GM23248 (cell line): Measurements from ENCODE around the gene STK36. TPM values are rescaled to one million over a fixed set of nuclear protein-coding genes. Genes with fewer than 3 reads are reported as not detected.

ENCODE experiments used
- DNase-seq: peaks from one replicate; pipeline ENCODE4 v3.0.0-alpha.2; 2015
- H2AFZ ChIP-seq: fragments of 200-600 bp; sonication (generic); 2 replicates; pipeline ENCODE4 v1.6.1; 2016; ENCODE audit warnings: antibody characterized with exemption
- H3F3A ChIP-seq: fragments of 200-600 bp; sonication (generic); 2 replicates; pipeline ENCODE4 v1.6.1; 2016; ENCODE audit warnings: mild to moderate bottlenecking, antibody characterized with exemption, mixed run types; ENCODE audit not compliant: insufficient read depth
- H3K27ac ChIP-seq: fragments of 200-600 bp; sonication (generic); 2 replicates; pipeline ENCODE4 v1.5.1; 2016; ENCODE audit warnings: mild to moderate bottlenecking
- H3K27me3 ChIP-seq: fragments of 200-600 bp; sonication (generic); replicated peaks from 2 replicates; pipeline ENCODE4 v1.6.1; 2016; ENCODE audit warnings: mild to moderate bottlenecking; ENCODE audit not compliant: insufficient read depth
- H3K36me3 ChIP-seq: fragments of 200-600 bp; sonication (generic); 2 replicates; pipeline ENCODE4 v1.6.1; 2016; ENCODE audit warnings: low read depth, mild to moderate bottlenecking
- H3K4me1 ChIP-seq: fragments of 200-600 bp; sonication (generic); 2 replicates; pipeline ENCODE4 v1.6.1; 2016; ENCODE audit warnings: mild to moderate bottlenecking; ENCODE audit not compliant: insufficient read depth
- H3K4me2 ChIP-seq: fragments of 200-600 bp; sonication (generic); one replicate; pipeline ENCODE4 v1.6.1; 2016; ENCODE audit warnings: mild to moderate bottlenecking; ENCODE audit not compliant: unreplicated experiment
- H3K4me3 ChIP-seq: fragments of 200-600 bp; sonication (generic); 2 replicates; pipeline ENCODE4 v1.5.1; 2016; ENCODE audit warnings: mild to moderate bottlenecking
- H3K79me2 ChIP-seq: fragments of 200-600 bp; sonication (generic); 2 replicates; pipeline ENCODE4 v1.6.1; 2016; ENCODE audit warnings: mild to moderate bottlenecking; ENCODE audit not compliant: insufficient read depth
- H3K9ac ChIP-seq: fragments of 200-600 bp; sonication (generic); 2 replicates; pipeline ENCODE4 v1.6.1; 2016; ENCODE audit warnings: mild to moderate bottlenecking
- H3K9me2 ChIP-seq: fragments of 200-600 bp; sonication (generic); 2 replicates; pipeline ENCODE4 v1.6.1; 2016; ENCODE audit warnings: mixed run types, mild to moderate bottlenecking, moderate library complexity; ENCODE audit not compliant: insufficient read depth
- H3K9me3 ChIP-seq: fragments of 200-600 bp; sonication (generic); one replicate; pipeline ENCODE4 v1.6.1; 2017; ENCODE audit warnings: low read depth
- H4K20me1 ChIP-seq: fragments of 200-600 bp; sonication (generic); 2 replicates; pipeline ENCODE4 v1.6.0; 2016; ENCODE audit not compliant: insufficient read depth
- EZH2 ChIP-seq: fragments of 200-600 bp; sonication (generic); IDR thresholded peaks from 2 replicates; pipeline ENCODE4 v1.6.1; 2018; ENCODE audit warnings: antibody characterized with exemption, mild to moderate bottlenecking; ENCODE audit not compliant: insufficient read depth, poor library complexity, severe bottlenecking
- EZH2phosphoT487 ChIP-seq: fragments of 200-600 bp; sonication (generic); IDR thresholded peaks from 2 replicates; pipeline ENCODE4 v1.6.1; 2018; ENCODE audit warnings: antibody characterized with exemption, moderate library complexity, mild to moderate bottlenecking, low read depth; ENCODE audit not compliant: insufficient read depth
- WGBS, 2 experiments: methylation state at CpG; one replicate each; pipeline ENCODE4 v1.1.6; 2015 to 2017; ENCODE audit warnings: low lambda C conversion rate in 2 of 2, low coverage in 1 of 2; ENCODE audit errors: missing lambda C conversion rate in 2 of 2; 5-methylcytosine and 5-hydroxymethylcytosine counted together
- in situ Hi-C: fragments of 300-500 bp; cut with MboI; formaldehyde crosslinking; loops from 2 replicates; pipeline ENCODE4 v1.15.0; 2020
- polyA plus RNA-seq: library from polyadenylated mRNA; unstranded; fragments of >200 nt; fragmentation: Nextera tagmentation; extraction: Ambion mirVana; gene quantifications from 2 replicates; pipeline ENCODE4 v1.2.1, GENCODE V29; 2016
- total RNA-seq: library from RNA; depleted of rRNA; stranded (reverse); fragments of >200 nt; shearing (Covaris generic); gene quantifications from 2 replicates; pipeline ENCODE4 v1.2.3, GENCODE V29; 2014

STK36 gene
- total and polyA plus RNA-seq, 2 experiments from 2014 or later: 22.2 to 24.5 TPM

DNA sequence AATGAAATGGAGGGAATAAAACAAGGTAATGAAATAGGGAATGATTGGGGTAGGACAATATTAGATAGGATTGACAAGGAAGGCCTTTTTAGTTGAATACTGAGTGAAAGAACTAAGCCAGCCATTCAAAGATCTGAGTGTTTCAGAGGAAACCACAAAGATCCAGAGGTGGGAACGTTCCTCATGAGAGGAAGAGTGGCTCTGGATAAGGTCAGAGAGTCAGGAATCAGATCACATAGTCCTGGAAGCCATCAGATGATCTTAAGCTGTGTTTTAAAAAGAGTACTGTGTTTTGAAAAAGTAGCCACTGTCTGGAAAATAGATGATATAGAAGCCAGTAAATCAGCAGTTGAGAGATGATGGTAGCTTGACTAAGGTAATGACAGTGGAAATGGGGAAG is 50.5 kb downstream of the STK36 start:
- WGBS, 2 experiments: 39 to 50% methylated on average over 1 of the region's 1 CpG
- no peak for DNase-seq
- Histone ChIP-seq H3K9ac (no peak overlapping the region), H3K9me2 (no peaks in the 10 kb centered on the region), H3K27me3 (no peaks in the 10 kb centered on the region), H3K4me2 (no peak overlapping the region), H2AFZ (no peak overlapping the region), H3K79me2 (peaks cover 92% of the 10 kb centered on the region), H4K20me1 (no peaks in the 10 kb centered on the region), H3K9me3 (peaks cover 2% of the 10 kb centered on the region), H3K36me3 (no peaks in the 10 kb centered on the region), H3K4me1 (0 out of 2 replicates have a peak, but pooled peaks cover 8% of the 10 kb centered on the region), H3K4me3 (no peak overlapping the region), H3K27ac (no peak overlapping the region), H3F3A (peaks cover 5% of the 10 kb centered on the region; the same call in 1 of the 2 replicates)
- TF ChIP-seq EZH2 (no peak), EZH2phosphoT487 (no peak)
- in situ Hi-C loops: loop anchor here (10.0 kb wide), 1 partner anchor 122 kb away; no protein-coding TSS in a partner anchor

DNA sequence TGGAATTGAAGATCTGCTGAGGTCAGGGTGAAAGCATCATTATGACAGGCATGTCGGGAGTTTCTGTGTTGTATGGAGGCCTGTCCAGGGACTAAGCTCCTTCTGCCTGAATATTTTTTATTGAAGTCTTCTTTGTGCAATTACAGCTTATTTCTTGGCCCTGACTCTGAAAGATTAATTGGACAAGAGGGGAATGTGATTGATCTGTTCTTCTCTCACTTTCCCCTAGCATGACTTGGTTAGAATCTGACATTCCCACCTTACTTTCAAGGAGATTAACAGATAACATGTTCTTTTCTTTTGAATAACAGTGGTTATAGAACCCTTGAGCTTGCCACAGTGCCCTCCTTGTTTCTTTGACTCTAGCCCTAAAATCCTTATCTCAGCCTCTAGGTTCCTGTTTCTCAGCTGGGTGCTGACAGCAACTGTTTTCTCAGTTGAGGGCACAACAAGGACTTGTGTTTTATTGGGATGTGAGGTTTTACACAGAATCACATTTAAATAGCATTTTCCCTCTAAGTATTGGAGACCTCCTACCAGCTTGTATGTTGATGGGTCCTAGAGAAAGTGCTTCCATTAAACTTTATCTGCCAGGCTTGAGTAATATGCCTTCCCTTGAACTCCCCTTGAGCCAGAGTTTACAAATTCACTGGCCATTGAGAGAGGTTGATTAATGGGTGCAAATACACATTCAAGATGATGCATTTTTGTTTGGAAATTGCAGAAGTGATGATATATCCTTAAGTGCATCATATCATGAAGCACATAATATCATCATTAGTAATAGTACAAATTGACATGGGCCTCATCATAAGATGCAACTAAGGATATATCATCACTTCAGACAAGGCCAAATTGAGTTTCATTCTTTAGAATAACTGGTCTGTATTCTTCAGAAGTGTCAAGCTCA is 51.2 kb downstream of the STK36 start:
- WGBS, 2 experiments: 100% methylated on average over 1 of the region's 1 CpG
- in situ Hi-C loops: loop anchor here (10.0 kb wide), 1 partner anchor 122 kb away; no protein-coding TSS in a partner anchor

DNA sequence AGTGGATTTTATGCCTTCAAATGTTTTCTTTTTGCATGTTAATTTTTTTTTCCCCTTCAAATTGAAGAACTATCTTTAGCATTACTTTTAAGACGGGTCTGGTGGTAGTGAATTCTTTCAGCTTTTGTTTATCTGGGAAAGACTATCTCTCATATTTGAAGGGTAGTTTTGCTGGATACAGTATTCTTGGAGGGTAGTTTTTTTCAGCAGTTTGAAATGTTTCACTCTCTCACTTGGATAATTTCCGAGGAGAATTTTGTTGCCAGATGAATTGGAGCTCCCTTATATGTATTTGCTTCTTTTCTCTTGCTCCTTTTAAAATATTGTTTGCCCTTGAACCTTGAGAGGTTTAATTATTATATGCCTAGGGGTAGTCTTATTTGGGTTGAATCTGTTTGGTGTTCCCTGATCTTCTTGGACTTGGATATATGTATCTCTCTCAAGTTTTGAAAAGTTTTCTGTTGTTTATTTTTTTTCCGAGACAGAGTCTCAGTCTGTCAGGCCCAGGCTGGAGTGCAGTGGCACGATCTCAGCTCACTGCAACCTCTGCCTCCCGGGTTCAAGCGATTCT is 54.2 kb downstream of the STK36 start:
- DNase-seq: no peak
- Histone ChIP-seq H3K36me3 (no peaks in the 10 kb centered on the region), H3K27ac (no peak overlapping the region), H3K4me2 (no peak overlapping the region), H3K79me2 (peaks cover 66% of the 10 kb centered on the region), H3K9ac (no peak overlapping the region), H3F3A (peaks cover 6% of the 10 kb centered on the region), H2AFZ (no peak overlapping the region), H4K20me1 (no peaks in the 10 kb centered on the region), H3K4me1 (peaks cover 12% of the 10 kb centered on the region), H3K9me3 (peaks cover 5% of the 10 kb centered on the region), H3K27me3 (no peaks in the 10 kb centered on the region), H3K9me2 (no peaks in the 10 kb centered on the region), H3K4me3 (no peak overlapping the region)
- 95 to 98% methylated on average over 6 of the region's 6 CpGs for WGBS, 2 experiments
- in situ Hi-C loops: loop anchor here (10.0 kb wide), 1 partner anchor 119 kb away; no protein-coding TSS in a partner anchor
- TF ChIP-seq EZH2phosphoT487 (no peak), EZH2 (no peak)

More for the DNA sequence above, 51.2 kb downstream of the STK36 start:
- H3K9ac ChIP-seq: no peak overlapping the region
- H3K27ac ChIP-seq: no peak overlapping the region
- no peak overlapping the region for H3K4me3 ChIP-seq
- no peaks in the 10 kb centered on the region for H3K27me3 ChIP-seq
- H3K79me2 ChIP-seq: peaks cover 88% of the 10 kb centered on the region
- TF ChIP-seq EZH2: no peak
- no peak for TF ChIP-seq EZH2phosphoT487
- peaks cover 5% of the 10 kb centered on the region for H3K9me3 ChIP-seq
- no peaks in the 10 kb centered on the region for H4K20me1 ChIP-seq
- 0 out of 2 replicates have a peak, but pooled peaks cover 7% of the 10 kb centered on the region for H3K4me1 ChIP-seq
- no peak overlapping the region for H3K4me2 ChIP-seq
- no peak overlapping the region for H2AFZ ChIP-seq
- peaks cover 5% of the 10 kb centered on the region; the same call in 1 of the 2 replicates for H3F3A ChIP-seq
- H3K36me3 ChIP-seq: no peaks in the 10 kb centered on the region
- no peaks in the 10 kb centered on the region for H3K9me2 ChIP-seq
- no peak for DNase-seq

DNA sequence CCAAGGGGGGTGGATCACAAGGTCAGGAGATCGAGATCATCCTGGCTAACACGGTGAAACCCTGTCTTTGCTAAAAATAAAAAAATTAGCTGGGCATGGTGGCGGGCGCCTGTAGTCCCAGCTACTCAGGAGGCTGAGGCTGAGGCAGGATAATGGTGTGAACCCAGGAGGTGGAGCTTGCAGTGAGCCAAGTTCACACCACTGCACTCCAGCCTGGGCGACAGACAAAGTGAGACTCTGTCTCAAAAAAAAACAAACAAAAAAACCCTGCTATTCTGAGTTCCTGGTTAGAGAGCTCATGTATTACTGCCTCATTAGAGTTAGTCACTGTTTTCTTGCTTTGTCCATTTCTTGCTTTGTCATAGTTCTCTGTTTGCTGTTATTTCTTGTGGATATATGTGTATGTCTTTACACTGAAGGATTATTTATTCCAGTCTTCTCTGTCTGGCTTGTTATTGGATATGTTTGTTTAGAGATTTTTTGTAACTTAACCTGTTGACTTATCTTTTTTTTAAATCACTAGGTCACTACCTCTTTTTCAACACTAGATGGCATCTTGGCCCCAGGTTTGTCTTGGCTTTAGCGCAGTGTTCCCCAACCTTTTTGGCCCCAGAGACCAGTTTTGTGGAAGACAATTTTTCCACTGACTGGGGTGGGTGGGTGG is 55.7 kb downstream of the STK36 start:
- Histone ChIP-seq H3K27ac (no peak overlapping the region), H3K9me2 (no peaks in the 10 kb centered on the region), H4K20me1 (no peaks in the 10 kb centered on the region), H3K79me2 (peaks cover 56% of the 10 kb centered on the region), H3K36me3 (no peaks in the 10 kb centered on the region), H3K9me3 (peaks cover 5% of the 10 kb centered on the region), H3K4me2 (no peak overlapping the region), H3K4me3 (no peak overlapping the region), H2AFZ (no peak overlapping the region), H3K4me1 (peaks cover 26% of the 10 kb centered on the region), H3F3A (peaks cover 20% of the 10 kb centered on the region), H3K9ac (no peak overlapping the region), H3K27me3 (no peaks in the 10 kb centered on the region)
- 95 to 96% methylated on average over 6 of the region's 6 CpGs for WGBS, 2 experiments
- DNase-seq: peak; percentile 47
- in situ Hi-C loops: loop anchor here (10.0 kb wide), 1 partner anchor 117 kb away; no protein-coding TSS in a partner anchor
- TF ChIP-seq EZH2 (no peak), EZH2phosphoT487 (no peak)
